Measurements from ENCODE around the gene LPP. TPM values are rescaled to one million over a fixed set of nuclear protein-coding genes. Genes with fewer than 3 reads are reported as not detected.

LPP gene
- total and polyA plus RNA-seq, 9 of the 15 experiments (the other 6 are each of a cell fraction or from before 2014, with no cell fraction given), result 0.07 to 0.18 TPM; not detected in 7

GRCh38 chr3:188253800-188254452, 100.0 kb downstream of the LPP start (continued):
- TF ChIP-seq, protein P1, sequence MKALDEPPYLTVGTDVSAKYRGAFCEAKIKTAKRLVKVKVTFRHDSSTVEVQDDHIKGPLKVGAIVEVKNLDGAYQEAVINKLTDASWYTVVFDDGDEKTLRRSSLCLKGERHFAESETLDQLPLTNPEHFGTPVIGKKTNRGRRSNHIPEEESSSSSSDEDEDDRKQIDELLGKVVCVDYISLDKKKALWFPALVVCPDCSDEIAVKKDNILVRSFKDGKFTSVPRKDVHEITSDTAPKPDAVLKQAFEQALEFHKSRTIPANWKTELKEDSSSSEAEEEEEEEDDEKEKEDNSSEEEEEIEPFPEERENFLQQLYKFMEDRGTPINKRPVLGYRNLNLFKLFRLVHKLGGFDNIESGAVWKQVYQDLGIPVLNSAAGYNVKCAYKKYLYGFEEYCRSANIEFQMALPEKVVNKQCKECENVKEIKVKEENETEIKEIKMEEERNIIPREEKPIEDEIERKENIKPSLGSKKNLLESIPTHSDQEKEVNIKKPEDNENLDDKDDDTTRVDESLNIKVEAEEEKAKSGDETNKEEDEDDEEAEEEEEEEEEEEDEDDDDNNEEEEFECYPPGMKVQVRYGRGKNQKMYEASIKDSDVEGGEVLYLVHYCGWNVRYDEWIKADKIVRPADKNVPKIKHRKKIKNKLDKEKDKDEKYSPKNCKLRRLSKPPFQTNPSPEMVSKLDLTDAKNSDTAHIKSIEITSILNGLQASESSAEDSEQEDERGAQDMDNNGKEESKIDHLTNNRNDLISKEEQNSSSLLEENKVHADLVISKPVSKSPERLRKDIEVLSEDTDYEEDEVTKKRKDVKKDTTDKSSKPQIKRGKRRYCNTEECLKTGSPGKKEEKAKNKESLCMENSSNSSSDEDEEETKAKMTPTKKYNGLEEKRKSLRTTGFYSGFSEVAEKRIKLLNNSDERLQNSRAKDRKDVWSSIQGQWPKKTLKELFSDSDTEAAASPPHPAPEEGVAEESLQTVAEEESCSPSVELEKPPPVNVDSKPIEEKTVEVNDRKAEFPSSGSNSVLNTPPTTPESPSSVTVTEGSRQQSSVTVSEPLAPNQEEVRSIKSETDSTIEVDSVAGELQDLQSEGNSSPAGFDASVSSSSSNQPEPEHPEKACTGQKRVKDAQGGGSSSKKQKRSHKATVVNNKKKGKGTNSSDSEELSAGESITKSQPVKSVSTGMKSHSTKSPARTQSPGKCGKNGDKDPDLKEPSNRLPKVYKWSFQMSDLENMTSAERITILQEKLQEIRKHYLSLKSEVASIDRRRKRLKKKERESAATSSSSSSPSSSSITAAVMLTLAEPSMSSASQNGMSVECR (CRISPR knock-in tag; IDR thresholded peaks at IDR 0.05), result no peak
- TF ChIP-seq, protein P2, sequence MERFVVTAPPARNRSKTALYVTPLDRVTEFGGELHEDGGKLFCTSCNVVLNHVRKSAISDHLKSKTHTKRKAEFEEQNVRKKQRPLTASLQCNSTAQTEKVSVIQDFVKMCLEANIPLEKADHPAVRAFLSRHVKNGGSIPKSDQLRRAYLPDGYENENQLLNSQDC (CRISPR knock-in tag; IDR thresholded peaks at IDR 0.05), result no peak

DNA sequence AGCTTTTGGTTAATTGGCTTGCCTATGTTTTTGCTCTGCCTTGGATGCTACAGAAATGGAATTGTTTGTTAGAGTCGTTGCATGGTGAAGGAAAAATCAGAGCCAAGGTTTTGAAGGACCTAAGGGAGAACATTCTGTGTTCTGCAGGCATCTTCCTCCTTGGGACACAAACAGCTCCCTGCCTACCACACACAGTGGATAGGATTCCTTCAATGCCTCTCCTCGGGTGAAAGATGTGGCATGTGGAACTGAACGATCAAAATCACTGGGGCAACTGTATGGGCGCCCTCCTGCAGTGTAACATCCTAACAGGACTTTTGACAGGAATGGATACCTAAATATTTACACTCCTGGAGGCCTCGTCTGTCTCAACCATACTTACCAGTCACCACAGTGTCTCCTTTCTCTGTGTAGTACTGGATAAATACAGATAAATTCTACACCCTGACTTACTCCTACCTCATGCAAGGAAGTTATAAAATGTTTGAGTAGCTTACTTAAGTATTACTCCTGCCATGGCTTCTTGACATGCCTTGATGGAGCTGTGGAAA, 100.6 kb downstream of the LPP start:
- H3K4me2 ChIP-seq (ENCODE audit: insufficient read depth, low read length), result no peak overlapping the region
- in situ Hi-C loops (cut with MboI), result no loop called here
- ATAC-seq, result no peak
- no peak overlapping the region for H3K4me3 ChIP-seq
- POLR2A ChIA-PET, result no interaction called here
- no peaks in the 10 kb centered on the region for H3K79me2 ChIP-seq (ENCODE audit: control insufficient read depth, insufficient read depth, low read length)
- no peak overlapping the region for H3K9ac ChIP-seq (ENCODE audit: insufficient read depth in 1 of 2, low read depth in 2 of 2, low read length in 2 of 2)
- intact Hi-C loops (cut with micrococcal nuclease), result no loop called here
- no peaks in the 10 kb centered on the region for H3K9me3 ChIP-seq (replicated peaks; ENCODE audit: control insufficient read depth, insufficient read depth, low read depth, low read length)
- TF ChIP-seq SPI1 (IDR thresholded peaks at IDR 0.05; ENCODE audit: borderline replicate concordance, low read depth, low read length) (no peak), MYNN (IDR thresholded peaks at IDR 0.05) (no peak), MYNN (CRISPR knock-in tag; IDR thresholded peaks at IDR 0.05) (no peak), SRSF9 (IDR thresholded peaks at IDR 0.05; ENCODE audit: borderline replicate concordance, low read depth, low read length) (no peak), TARDBP (IDR thresholded peaks at IDR 0.05) (no peak), IRF2 (CRISPR knock-in tag; IDR thresholded peaks at IDR 0.05) (no peak), HMG20A (CRISPR knock-in tag; conservative IDR thresholded peaks at IDR 0.05) (no peak)
- TF ChIP-seq, protein P3, sequence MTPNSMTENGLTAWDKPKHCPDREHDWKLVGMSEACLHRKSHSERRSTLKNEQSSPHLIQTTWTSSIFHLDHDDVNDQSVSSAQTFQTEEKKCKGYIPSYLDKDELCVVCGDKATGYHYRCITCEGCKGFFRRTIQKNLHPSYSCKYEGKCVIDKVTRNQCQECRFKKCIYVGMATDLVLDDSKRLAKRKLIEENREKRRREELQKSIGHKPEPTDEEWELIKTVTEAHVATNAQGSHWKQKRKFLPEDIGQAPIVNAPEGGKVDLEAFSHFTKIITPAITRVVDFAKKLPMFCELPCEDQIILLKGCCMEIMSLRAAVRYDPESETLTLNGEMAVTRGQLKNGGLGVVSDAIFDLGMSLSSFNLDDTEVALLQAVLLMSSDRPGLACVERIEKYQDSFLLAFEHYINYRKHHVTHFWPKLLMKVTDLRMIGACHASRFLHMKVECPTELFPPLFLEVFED (CRISPR knock-in tag; conservative IDR thresholded peaks at IDR 0.05), result no peak
- TF ChIP-seq, protein P4, sequence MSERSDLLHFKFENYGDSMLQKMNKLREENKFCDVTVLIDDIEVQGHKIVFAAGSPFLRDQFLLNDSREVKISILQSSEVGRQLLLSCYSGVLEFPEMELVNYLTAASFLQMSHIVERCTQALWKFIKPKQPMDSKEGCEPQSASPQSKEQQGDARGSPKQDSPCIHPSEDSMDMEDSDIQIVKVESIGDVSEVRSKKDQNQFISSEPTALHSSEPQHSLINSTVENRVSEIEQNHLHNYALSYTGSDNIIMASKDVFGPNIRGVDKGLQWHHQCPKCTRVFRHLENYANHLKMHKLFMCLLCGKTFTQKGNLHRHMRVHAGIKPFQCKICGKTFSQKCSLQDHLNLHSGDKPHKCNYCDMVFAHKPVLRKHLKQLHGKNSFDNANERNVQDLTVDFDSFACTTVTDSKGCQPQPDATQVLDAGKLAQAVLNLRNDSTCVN (CRISPR knock-in tag; IDR thresholded peaks at IDR 0.05), result no peak
- 2% methylated on average over 5 of the region's 5 CpGs for WGBS (ENCODE audit: insufficient coverage, low coverage, missing lambda C conversion rate)
- no peak for DNase-seq (ENCODE audit: extremely low read depth in 1 of 4, low spot score in 3 of 4)
- H3K9me1 ChIP-seq (ENCODE audit: control insufficient read depth, insufficient read depth, low read length), result no peaks in the 10 kb centered on the region
- no peak overlapping the region for H2AFZ ChIP-seq (ENCODE audit: low read depth, low read length)
- no TSS peak for BruUV-seq (replicated peaks)
- CTCF ChIA-PET (ENCODE audit: low intra/inter-chr PET ratio), result no interaction called here
- FAIRE-seq, result no peak
- no peaks in the 10 kb centered on the region for H3K4me1 ChIP-seq (replicated peaks in 1 of 2; ENCODE audit: control insufficient read depth in 2 of 2, insufficient read depth in 2 of 2, low read length in 2 of 2)
- H4K20me1 ChIP-seq (replicated peaks; ENCODE audit: control insufficient read depth, insufficient read depth, low read length), result no peaks in the 10 kb centered on the region
- H3K27ac ChIP-seq (ENCODE audit: extremely low read depth, low read depth, low read length), result no peak overlapping the region
- no peaks in the 10 kb centered on the region for H3K27me3 ChIP-seq (ENCODE audit: control insufficient read depth in 2 of 2, insufficient read depth in 2 of 2, low read length in 2 of 2)
- no peaks in the 10 kb centered on the region for H3K36me3 ChIP-seq (ENCODE audit: control insufficient read depth, insufficient read depth, low read length)

Measured in K562 (cell line).